ENCODE data around the gene SH3PXD2A. TPM values are rescaled to one million over a fixed set of nuclear protein-coding genes. Genes with fewer than 3 reads are reported as not detected.

Gene SH3PXD2A
- total and polyA plus RNA-seq, 2 donors (not counting 1 experiment from before 2014, with no cell fraction given) = 3.2 to 33.5 TPM

GRCh38 chr10:103828107-103828506 is 27.3 kb downstream of the SH3PXD2A start:
- Histone ChIP-seq H3K4me2 (replicated peaks; ENCODE audit: low read depth, low read length, poor library complexity, severe bottlenecking) (no peak overlapping the region), H3K36me3 (replicated peaks in 1 of 2; ENCODE audit: control extremely low read depth in 1 of 2, control insufficient read depth in 1 of 2, extremely low read depth in 1 of 2, insufficient read depth in 2 of 2, low read length in 1 of 2) (no peaks in the 10 kb centered on the region), H3K27me3 (replicated peaks in 1 of 4; ENCODE audit: control extremely low read depth in 1 of 4, control insufficient read depth in 3 of 4, insufficient read depth in 4 of 4, low read length in 3 of 4) (peaks cover 0 to 5% (median 0%) of the 10 kb centered on the region in 4 experiments), H3K79me2 (ENCODE audit: control insufficient read depth, insufficient read depth, low read length) (no peaks in the 10 kb centered on the region), H2AFZ (ENCODE audit: insufficient read depth, low read depth, low read length, poor library complexity, severe bottlenecking) (no peak overlapping the region), H3K4me3 (ENCODE audit: control extremely low read depth in 1 of 5, extremely low read depth in 1 of 5, insufficient read depth in 1 of 5, low read depth in 2 of 5, low read length in 4 of 5) (no peak overlapping the region), H3K4me1 (ENCODE audit: control insufficient read depth in 2 of 2, insufficient read depth in 2 of 2, low read length in 2 of 2) (no peaks in the 10 kb centered on the region), H3K9ac (ENCODE audit: low read length) (no peak overlapping the region), H3K9me3 (ENCODE audit: control extremely low read depth in 1 of 3, control insufficient read depth in 2 of 3, insufficient read depth in 1 of 3, low read length in 2 of 3) (peaks cover 0 to 4% (median 1%) of the 10 kb centered on the region in 3 donors), H3K27ac (ENCODE audit: low read length in 2 of 2) (no peak overlapping the region), H4K20me1 (ENCODE audit: control insufficient read depth, insufficient read depth, low read length, poor library complexity, severe bottlenecking) (no peaks in the 10 kb centered on the region)
- Mint-ChIP-seq H3K27me3 (peaks cover 25% of the 10 kb centered on the region), H3K4me1 (peaks cover 2% of the 10 kb centered on the region), H3K27ac (no peak overlapping the region), H3K9me3 (ENCODE audit: insufficient read depth) (no peaks in the 10 kb centered on the region), H3K4me3 (no peak overlapping the region)
- TF ChIP-seq EZH2 (IDR thresholded peaks at IDR 0.05; ENCODE audit: borderline replicate concordance, insufficient read depth, low read depth, low read length, poor library complexity, severe bottlenecking) (no peak), CTCF (IDR thresholded peaks at IDR 0.05) (no peak)
- ChIA-PET CTCF (no interaction called here), POLR2A (no interaction called here)
- DNase-seq (no peak), ATAC-seq (ENCODE audit: low read depth) (no peak)
- WGBS (ENCODE audit: insufficient coverage) = 100% methylated on average over 3 of the region's 4 CpGs
- intact Hi-C loops (cut with micrococcal nuclease) = no loop called here

DNA sequence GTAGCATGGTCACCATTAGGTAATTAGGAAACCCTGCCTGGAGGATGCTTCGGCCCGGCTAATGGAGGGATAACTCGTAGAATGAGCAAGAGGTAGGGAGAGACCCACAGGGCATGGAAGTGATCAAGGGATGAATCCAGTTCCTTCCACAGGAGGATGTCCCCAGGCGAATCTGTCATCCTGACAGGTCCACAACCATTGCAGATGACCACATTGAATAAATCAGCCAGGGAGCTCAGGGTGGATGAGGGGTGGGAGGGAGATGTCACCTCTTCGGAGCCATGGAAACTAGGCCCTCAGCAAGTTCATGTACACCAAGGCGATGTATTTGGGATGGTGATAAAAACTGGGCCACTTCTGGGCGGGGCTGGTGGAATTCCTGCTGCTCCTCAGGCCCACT is 28.5 kb downstream of the SH3PXD2A start:
- intact Hi-C loops (cut with micrococcal nuclease) = no loop called here
- H3K4me3 ChIP-seq (ENCODE audit: control extremely low read depth in 1 of 5, extremely low read depth in 1 of 5, insufficient read depth in 1 of 5, low read depth in 2 of 5, low read length in 4 of 5) = no peak overlapping the region
- no peaks in the 10 kb centered on the region for H4K20me1 ChIP-seq (ENCODE audit: control insufficient read depth, insufficient read depth, low read length, poor library complexity, severe bottlenecking)
- no peak overlapping the region for H3K27ac ChIP-seq (ENCODE audit: low read length in 2 of 2)
- no peak overlapping the region for H3K27ac Mint-ChIP-seq
- POLR2A ChIA-PET = no interaction called here
- H3K36me3 ChIP-seq (replicated peaks in 1 of 2; ENCODE audit: control extremely low read depth in 1 of 2, control insufficient read depth in 1 of 2, extremely low read depth in 1 of 2, insufficient read depth in 2 of 2, low read length in 1 of 2) = no peaks in the 10 kb centered on the region
- H3K9ac ChIP-seq (ENCODE audit: low read length) = no peak overlapping the region
- peaks cover 0 to 5% (median 0%) of the 10 kb centered on the region in 4 experiments for H3K27me3 ChIP-seq (replicated peaks in 1 of 4; ENCODE audit: control extremely low read depth in 1 of 4, control insufficient read depth in 3 of 4, insufficient read depth in 4 of 4, low read length in 3 of 4)
- ATAC-seq (ENCODE audit: low read depth) (no peak), DNase-seq (no peak)
- no peak overlapping the region for H3K4me2 ChIP-seq (replicated peaks; ENCODE audit: low read depth, low read length, poor library complexity, severe bottlenecking)
- no peaks in the 10 kb centered on the region for H3K9me3 ChIP-seq (ENCODE audit: control extremely low read depth in 1 of 3, control insufficient read depth in 2 of 3, insufficient read depth in 1 of 3, low read length in 2 of 3)
- H2AFZ ChIP-seq (ENCODE audit: insufficient read depth, low read depth, low read length, poor library complexity, severe bottlenecking) = no peak overlapping the region
- peaks cover 2% of the 10 kb centered on the region for H3K4me1 Mint-ChIP-seq
- WGBS (ENCODE audit: insufficient coverage) = 100% methylated on average over 3 of the region's 7 CpGs
- no peak overlapping the region for H3K4me3 Mint-ChIP-seq
- CTCF ChIA-PET = no interaction called here
- no peak for TF ChIP-seq CTCF (IDR thresholded peaks at IDR 0.05)
- TF ChIP-seq EZH2 (IDR thresholded peaks at IDR 0.05; ENCODE audit: borderline replicate concordance, insufficient read depth, low read depth, low read length, poor library complexity, severe bottlenecking) = no peak
- H3K4me1 ChIP-seq (ENCODE audit: control insufficient read depth in 2 of 2, insufficient read depth in 2 of 2, low read length in 2 of 2) = no peaks in the 10 kb centered on the region
- no peaks in the 10 kb centered on the region for H3K79me2 ChIP-seq (ENCODE audit: control insufficient read depth, insufficient read depth, low read length)
- H3K9me3 Mint-ChIP-seq (ENCODE audit: insufficient read depth) = no peaks in the 10 kb centered on the region
- H3K27me3 Mint-ChIP-seq = peaks cover 25% of the 10 kb centered on the region
